SHP77 treated with DMSO at 0.1 percent for 48 hours (cell line): ENCODE measurements around the gene TBP.
A peak's percentile ranks its signal among the peaks of the same experiment; 100 is the strongest.

Experiments used
- DNase-seq: peaks from one replicate; lab custom pipeline; 2025; lab: John Stamatoyannopoulos, UW

The TBP gene

DNA sequence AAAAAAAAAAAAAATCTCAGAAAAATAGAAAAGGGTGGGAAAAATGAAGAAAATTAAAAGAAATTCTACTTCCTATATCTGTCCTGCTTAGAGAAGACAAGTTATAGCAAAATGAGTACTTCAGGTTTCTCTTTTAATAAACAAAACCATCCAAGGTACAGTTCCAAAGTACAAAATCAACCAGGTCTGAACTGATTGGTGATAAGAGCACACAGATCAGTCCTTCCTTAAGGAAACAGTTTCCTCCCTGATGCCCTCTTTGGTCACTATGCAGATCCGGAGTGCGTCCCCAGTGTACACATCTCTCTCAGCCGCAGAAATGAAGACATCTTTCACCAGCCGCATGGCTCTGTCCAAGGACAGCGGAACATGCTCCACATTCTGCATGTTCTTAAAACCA lies 19.2 kb upstream of the TBP start:
- no peak for DNase-seq

DNA sequence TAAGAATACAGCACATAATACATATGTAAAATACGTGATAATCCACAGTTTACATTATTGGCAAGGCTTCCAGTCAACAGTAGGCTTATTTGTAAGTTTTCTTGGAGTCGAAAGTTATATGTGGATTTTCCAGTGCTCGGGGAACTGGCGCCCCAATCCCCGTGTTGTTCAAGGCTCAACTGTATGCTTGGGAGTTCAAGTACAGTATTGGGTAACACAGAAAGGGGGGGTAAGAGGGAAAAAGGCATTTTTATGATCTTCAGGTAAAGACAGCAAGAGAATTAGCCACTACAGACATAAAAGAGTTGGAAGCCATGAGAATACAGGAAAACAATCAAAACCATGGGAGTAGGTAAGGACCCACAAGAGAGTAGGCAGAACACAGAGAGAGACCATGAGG lies 17.5 kb upstream of the TBP start:
- no peak for DNase-seq

DNA sequence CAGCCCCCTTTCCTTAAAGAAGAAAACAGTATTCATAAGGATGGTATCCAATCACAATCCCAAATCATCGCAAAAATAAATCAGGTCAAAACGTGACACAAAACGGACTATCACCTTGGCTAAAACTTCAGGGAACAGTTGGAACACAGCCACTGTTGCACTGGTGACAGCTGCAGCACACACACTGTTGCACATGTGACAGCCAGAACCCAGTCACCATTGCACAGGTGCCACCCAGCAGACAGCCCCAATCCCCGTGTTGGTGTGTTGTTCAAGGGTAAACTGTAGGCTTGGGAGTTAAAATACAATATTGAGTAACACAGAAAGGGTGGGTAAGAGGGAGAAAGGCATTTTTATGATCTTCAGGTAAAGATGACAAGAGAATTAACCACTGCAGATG lies 16.8 kb upstream of the TBP start:
- DNase-seq, result no peak

DNA sequence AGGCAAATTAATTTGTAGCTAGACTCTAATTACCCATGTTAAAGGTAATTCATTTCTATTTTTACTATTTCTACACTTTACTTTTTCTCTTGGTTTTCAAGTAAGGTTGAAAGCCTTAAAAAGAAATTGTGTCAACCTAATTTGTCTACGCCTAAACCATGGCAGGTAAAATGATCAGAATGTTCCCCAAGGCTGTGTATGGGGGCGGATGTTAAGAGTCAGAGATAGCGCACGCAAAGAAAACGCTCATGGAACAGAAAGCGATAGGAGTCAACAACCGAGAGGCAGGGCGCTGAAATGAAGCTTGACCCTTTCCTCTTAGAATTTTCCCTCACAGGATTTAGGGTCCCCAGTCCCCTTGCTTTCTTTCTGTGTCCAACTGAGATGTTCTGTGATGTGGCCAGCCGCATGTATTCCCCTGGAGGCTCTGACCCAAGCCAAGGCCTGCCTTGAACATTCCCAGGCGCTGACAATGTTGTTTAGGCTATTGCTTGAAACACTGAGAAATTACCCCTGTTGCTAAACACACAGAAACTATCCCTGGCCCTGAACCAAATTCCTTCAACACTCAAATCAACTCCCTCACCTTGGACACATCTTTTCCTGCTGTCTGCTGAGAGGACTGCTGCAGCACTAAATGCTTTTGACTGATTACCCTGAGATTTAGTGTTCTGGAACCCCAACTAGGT lies 12.0 kb upstream of the TBP start:
- DNase-seq, result no peak

DNA sequence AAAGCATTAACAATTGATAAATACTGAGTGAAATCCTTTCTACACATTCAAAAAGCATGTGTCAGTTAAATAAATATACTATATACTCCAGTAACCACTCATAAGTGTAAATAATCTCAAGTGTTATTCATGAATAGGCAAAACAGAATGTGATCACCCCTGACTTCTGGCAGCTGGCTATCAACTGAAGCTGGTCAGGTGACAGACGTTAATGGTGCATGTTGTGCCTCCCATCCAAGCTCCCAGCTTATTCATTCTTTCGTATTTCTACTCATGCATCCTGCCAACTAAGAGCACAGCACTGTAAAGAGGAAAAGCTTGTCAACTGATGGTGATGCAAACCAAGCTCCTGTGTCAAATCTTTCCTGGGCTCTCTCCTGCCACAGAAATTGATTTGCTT lies 8.8 kb upstream of the TBP start:
- no peak for DNase-seq

DNA sequence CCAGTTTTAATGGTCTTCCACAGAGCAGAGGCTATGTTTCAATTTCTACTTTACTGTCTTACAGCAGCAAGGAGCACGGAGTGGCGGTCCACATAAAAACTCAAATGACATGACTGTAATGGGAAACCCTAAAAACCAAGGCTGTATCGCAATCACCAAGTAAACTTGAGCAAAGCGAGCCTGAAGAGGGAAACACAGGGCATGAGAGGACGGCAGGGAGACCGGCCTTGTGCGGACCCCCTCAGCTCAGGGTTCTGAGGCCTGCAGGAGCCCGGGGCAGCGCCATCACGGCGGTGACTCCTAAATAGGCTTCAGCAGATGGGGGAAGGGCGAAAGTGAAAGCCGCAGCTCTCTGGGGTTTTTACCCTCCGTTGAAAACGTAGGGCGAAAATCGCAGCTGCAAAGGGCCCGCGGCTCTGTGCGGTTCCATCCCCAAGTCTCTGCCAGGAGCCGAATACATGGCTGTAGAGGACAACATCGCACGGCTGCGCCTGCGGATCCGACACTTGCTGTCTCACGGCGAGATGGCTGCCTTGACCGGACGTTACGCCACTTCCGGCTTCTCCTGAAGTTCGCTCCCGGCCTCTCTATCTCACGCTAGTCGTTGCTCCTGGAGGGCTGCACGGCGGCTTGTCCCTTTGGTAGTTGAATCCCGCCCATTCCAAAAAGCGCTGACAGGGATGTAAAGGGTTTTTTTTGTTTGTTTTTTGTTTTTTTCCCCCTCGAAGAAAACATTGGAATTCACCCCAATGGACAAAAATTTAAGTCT lies 1.2 kb upstream of the TBP start, which contains the start of gene PSMB1:
TSS of gene PSMB1 (minus strand) at position 543 of the 769 bp plus-strand sequence. CDS start at position 478, 65 bp downstream.
- DNase-seq, result peak; percentile 80

DNA sequence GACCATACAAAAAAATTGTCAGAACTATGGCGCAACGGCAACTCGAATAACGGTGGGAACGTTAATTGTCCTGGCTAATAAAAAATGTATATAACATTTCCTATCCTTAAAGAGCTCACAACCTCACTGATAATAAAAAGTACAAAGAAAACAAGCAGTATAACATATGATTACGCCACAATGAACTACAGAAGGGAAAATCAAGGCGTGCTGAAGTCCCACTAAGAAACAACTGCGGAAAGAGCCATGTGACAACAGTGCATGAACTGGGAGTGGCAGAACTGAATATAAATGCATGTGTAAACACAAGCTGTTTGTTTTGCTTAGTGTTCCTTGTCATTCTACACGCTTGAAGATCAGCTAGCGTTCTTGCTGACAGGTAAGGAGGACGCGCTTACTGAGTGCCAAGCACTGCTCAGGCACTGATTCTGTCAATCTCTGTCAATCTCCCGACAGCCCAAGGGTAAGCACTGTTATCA lies 596 bp upstream of the TBP start:
- no peak for DNase-seq

DNA sequence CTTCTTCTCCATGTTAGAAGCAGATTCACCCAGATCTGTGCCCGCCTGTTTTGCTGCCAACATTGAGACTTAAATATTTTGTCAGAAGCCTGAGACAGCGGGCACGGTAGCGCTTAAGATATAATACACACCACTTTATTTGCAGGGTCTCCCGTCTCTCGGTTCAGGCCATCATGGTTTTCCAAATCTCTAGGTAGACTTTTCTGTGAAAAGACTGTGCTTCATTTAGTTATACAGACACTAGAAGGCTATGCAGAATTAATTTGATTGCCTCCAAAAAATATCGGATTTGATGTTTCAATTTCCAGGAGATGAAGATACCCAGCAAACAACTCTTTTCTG lies 598 bp downstream of the TBP start:
- DNase-seq, result no peak

DNA sequence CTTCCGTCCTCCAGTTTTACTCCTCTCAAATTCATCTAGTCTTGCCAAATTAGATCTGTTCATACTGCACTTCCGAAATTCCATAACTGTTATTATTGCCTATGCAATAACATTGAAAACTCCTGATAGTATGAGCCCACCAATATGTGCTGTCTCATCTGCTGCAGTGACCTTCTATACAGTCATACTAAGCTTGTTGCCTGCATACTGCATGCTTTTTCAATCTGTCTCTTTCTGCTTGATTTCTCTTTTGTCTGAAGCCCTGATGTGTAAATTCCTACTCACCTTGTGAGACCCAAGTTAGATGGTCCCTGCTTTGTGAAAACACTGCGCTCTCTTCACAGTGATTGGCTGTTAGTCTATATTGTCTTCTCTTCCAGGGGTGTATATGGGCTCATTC lies 1.1 kb downstream of the TBP start:
- DNase-seq, result no peak

DNA sequence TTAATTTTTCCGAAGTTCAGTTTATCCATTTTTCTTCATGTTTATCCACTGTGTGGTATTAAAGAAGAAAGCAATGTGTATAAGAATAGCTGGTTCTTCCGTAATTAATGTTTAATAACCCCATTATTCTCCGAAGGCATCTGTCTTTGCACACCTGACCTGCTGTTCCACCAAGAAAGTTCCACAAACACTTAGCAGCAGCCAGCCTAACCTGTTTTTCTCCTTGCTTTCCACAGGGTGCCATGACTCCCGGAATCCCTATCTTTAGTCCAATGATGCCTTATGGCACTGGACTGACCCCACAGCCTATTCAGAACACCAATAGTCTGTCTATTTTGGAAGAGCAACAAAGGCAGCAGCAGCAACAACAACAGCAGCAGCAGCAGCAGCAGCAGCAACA lies 7.4 kb downstream of the TBP start:
- no peak for DNase-seq

DNA sequence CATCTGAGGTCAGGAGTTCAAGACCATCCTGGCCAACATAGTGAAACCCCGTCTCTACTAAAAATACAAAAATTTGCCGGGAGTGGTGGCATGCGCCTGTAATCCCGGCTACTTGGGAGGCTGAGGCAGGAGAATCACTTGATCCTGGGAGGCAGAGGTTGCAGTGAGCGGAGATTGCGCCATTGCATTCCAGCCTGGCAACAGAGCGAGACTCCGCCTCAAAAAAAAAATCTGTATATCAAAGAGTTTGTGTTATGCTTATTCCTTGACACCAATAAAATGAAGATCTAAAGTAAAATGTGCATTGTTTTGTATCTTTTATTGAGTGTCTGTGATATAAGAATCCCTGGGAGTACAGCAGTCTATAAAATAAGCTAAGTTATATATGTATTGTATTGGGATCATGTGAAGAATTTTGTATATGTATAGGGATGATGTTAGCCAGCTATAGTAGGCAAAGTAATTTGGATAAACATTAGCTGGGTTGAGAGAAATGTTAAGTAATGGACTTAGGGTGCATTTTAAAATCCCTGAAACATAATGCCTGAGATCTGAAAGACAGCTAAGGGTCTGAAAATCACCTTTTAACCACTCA lies 10.9 kb downstream of the TBP start:
- DNase-seq, result no peak

DNA sequence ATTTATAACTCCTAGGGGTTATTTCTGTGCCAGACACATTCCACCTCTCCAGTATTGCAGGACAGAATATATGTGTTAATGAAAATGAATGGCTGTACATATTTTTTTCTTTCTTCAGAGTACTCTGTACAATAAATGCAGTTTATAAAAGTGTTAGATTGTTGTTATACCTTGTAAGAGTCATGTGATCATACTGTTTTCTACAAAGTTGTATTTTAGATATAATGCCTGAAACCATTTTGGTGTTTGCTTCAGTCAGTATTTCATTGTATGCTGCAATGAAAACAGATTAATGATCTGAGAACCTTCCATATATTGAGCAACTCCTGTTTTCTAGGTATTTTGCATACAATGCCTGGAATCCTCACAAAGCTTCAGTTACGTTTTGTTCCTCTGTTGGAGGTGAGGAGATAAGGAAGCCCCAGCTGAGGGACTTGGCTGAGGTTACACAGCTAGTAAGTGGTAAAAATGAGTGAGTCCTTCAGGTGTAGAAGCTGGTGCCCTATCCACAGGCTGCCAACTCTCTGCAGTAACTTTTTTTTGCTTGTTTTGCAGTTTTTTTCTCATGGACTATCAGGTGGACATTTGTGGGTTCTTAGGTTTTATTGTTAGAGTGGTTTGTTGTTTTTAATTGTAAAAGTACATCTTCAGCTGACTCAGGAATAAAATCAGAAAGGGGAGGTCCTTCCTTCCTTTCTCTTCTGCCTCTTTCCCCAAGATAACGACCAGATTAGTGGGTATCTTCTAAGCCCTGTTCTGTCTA lies 18.7 kb downstream of the TBP start:
- no peak for DNase-seq

DNA sequence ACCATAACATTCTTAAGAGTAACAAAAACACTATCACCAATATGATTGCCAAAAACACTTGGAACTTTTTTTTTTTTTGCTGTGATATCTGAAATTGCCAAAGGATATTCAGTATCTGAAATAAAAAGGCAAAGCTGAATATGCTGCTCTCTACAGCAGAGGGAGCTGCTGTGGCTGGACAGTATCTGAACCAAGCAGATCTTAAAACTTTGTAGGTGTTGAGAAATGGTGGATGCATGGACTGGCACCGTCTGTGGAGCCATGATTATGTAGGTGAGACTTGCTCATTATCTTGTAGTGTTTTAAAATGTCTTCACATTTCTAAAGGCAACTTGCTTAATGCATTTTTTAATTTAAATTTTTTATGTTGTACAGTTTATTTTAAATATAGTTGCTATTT lies 21.1 kb downstream of the TBP start:
- DNase-seq, result no peak

DNA sequence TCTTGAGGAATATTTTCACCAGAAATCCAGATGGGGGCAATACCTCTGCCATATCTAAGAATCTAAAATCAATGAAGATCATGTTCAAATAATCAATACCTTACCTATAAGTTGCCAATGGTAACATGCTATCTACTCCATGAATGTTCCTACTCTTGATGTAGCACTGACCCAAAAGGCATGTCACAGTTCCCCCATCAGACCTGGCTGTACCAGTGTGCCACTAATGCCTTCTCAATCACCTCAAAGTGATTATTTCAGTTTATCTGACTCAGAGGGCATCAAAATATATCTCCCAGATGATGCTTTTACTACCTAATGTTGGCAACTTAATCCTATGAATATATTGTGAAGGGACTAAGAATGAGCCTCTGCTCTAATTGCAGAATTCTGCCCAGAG lies 24.7 kb downstream of the TBP start:
- DNase-seq, result no peak

DNA sequence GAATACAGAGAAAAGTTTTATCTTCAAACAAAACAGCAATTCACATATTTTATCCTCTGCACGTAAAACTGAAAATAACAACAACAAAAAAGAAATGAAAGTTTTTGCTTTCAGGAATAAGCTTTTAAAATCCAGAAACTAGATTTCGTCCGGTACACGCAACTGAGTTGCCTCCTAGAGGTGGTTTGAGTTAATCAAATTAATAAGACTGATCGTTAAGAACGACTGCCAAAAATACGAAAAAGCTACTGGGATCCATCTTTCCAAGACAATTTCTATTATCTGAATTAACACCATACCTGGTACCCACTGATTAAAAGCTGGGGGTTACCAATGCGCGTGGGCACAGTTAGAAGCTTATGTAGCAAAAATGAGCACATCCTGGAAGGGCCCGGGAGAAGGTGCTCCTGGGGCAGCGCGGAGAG lies 29.6 kb downstream of the TBP start:
- DNase-seq, result no peak

DNA sequence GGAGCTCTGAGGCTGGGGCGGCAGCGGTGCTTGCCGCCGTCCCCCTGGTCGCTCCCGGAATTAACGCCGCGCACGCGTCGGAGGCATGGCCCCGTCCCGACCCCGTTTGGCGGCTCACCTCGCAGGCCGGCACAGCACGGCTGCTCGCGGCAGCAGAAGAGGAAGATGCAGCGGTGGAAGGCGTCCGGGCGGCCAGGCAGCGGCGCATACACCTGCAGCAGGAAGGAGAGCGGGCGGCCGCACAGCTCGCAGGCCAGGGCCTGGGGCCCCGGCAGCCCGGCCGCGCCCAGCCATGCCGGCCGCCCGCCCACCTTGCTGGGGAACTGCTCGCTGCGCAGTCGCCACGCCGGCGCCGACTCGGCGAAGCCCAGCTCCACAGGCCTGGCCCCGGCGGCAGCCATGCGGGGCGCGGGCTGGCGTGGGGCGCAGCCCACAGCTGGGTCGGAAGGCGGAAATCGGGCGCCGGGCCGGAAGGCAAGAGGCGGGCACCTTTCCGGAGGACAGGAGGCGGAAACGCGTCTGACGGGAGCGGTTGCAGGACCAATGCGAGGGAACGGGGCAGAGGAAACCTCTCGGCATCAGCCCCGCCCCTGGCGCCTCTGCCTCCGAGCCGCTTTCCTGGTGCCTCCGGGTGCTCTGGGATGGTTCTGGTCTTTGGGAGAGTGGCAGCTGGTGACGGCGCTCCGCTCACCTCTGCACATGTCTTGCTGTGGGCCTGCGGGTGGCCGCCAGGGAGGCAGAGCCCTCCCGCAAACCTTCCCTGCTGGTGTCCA lies 30.2 kb downstream of the TBP start, which contains the start of gene PDCD2:
TSS of gene PDCD2 (minus strand) at position 457 of the 773 bp plus-strand sequence. CDS start at position 401, 56 bp downstream.
- peak; percentile 86 for DNase-seq

DNA sequence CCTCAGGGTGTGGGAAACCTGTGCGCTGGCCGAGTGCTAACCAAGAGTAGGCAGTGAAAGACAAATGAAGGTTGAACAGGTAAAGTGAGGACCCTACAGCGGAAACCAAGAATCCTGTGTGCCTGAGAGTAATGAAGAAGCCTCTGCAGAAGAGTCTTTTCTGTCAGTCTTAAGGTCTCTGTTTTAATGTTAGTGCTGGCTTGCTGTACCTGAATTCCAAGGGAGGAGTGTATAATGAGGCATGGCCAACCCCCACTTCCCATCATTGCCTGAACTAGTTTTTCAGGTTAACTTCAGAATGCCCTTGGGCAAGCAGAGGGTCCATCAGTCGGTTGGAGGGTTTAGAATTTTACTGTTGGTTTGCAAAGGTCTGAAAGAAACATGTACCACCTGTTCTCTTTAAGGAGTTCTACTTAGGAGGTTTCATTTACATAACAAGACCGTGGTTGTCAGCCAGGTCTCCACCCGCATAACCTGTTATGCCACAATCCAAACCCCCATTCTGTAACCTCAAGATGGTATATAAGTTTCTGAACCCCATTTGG lies 30.9 kb downstream of the TBP start:
- no peak for DNase-seq

DNA sequence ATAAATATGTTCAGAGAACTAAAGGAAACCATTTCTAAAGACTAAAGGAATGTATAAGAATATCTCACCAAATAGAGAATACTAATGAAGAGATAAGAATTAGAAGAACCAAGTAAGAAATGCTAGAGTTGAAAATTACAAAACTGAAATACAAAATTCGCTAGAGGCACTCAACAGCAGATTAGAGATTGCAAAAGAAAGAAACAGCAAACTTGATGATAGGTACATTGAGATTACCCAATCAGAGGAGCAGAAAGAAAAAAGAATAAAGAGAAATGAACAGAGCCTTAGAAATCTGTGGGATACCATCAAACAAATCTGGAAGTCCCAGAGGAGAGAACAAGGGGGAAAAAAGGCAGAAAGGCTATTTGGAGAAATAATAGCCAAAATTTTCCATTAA lies 36.6 kb downstream of the TBP start:
- DNase-seq, result no peak

DNA sequence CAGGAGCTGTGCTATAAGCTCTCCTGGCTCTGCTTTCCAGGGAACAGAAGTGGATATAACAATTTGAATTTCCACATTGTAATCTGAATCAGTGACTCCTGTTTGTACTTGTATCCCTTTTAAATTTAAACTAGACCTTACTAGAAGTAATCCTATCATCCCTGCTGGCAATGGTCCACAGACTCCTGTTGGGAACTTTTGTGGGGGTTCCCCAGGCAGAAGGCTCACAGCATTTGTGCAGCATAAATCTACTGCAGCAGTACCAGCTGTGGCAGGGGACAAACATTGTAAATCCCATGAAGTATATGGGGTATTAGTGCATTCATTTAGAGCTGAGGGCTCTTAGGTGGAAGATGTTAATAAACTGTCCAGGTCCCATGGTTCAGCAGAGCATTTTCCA lies 42.3 kb downstream of the TBP start:
- DNase-seq, result no peak

DNA sequence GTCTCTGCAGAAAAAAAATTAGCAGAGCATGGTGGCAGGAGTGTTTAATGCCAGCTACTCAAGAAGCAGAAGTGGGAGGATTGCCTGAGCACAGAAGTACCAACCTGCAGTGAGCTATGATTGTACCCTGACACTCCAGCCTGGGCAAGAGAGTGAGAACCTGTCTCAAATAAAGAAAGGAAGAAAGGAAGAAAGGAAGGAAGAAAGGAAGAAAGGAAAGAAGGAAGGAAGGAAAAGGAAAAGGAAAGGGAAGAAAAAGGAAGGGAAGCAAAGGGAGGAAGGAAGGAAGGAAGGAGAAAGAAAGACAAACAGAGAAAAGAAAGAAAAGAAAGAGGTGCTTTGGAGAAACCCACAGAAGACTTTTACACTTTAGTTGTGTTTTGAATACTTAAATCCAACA lies 43.1 kb downstream of the TBP start:
- DNase-seq, result no peak

DNA sequence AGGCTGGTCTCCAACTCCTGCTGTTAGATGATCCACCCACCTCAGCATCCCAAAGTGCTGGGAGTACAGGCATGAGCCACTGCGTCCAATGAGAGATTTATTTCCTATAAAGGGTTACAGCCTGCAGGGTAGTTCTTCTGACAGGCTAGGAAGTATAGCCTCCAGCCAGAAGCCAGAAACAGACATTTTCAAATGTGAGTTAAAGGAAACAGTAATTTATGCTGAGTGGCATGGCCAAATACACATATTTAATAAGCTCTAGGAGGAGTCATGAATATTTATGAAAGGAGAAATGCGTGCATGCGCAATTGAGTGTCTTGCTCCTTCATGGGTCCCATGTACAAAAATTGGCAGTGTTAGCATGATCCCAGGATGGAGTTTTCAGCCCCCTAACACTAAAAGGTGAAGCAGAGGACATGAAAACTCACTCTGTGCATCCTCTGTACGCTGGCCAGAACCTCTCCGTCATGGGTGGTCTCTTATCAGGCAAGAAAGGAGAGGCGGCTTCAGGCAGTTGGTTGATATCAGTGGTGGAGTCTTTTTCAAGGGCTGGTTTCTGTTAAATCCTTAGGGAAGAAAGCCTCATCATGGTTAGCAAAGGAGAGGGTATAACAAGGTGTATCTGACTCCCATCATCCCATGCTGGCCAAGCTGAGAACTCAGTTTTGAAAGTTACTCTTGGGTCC lies 51.5 kb downstream of the TBP start:
- DNase-seq, result no peak
